ENCODE measurements around the gene ITGA7.
A peak's percentile ranks its signal among the peaks of the same experiment; 100 is the strongest.

ITGA7 gene

GRCh38 chr12:55698965-55699364, 8.7 kb downstream of the ITGA7 start:
- DNase-seq: no peak

GRCh38 chr12:55698241-55698955, 9.3 kb downstream of the ITGA7 start:
- no peak for DNase-seq

GRCh38 chr12:55697686-55698085, 10.0 kb downstream of the ITGA7 start:
- no peak for DNase-seq

- no peak for DNase-seq
These were observed 10.8 kb downstream of the ITGA7 start for GRCh38 chr12:55696796-55697462.

- DNase-seq: no peak
These were observed 11.6 kb downstream of the ITGA7 start for GRCh38 chr12:55696141-55696540.

GRCh38 chr12:55695349-55695748, 12.4 kb downstream of the ITGA7 start:
- no peak for DNase-seq

- DNase-seq: no peak
These were observed 13.1 kb downstream of the ITGA7 start for GRCh38 chr12:55694651-55695050.

GRCh38 chr12:55694188-55694515, 13.6 kb downstream of the ITGA7 start:
- no peak for DNase-seq

- no peak for DNase-seq
These were observed 14.1 kb downstream of the ITGA7 start for GRCh38 chr12:55693323-55694187.

GRCh38 chr12:55692631-55693322, 14.9 kb downstream of the ITGA7 start:
- no peak for DNase-seq

GRCh38 chr12:55688716-55689655, 18.7 kb downstream of the ITGA7 start:
- DNase-seq: no peak

GRCh38 chr12:55687746-55688145, 20.0 kb downstream of the ITGA7 start:
- no peak for DNase-seq

GRCh38 chr12:55686366-55687010, 21.2 kb downstream of the ITGA7 start:
- DNase-seq: no peak

- no peak for DNase-seq
These were observed 22.0 kb downstream of the ITGA7 start for GRCh38 chr12:55685671-55686070.

GRCh38 chr12:55684761-55685370, 22.8 kb downstream of the ITGA7 start:
- DNase-seq: no peak

GRCh38 chr12:55683676-55684075, 24.0 kb downstream of the ITGA7 start:
- DNase-seq: no peak

- no peak for DNase-seq
These were observed 25.5 kb downstream of the ITGA7 start for GRCh38 chr12:55682087-55682796.

GRCh38 chr12:55681142-55682077, 26.3 kb downstream of the ITGA7 start:
- peak; percentile 73 to 74 for DNase-seq

- no peak for DNase-seq
These were observed 28.0 kb downstream of the ITGA7 start for GRCh38 chr12:55679691-55680090.
